ENCODE data around the gene MATN3. TPM values are rescaled to one million over a fixed set of nuclear protein-coding genes. Genes with fewer than 3 reads are reported as not detected.
A peak's percentile ranks its signal among the peaks of the same experiment; 100 is the strongest.

MATN3 gene
- total and polyA plus RNA-seq, 2 of the 13 experiments (the other 11 are each of a cell fraction or from before 2014, with no cell fraction given): 36.1 to 208 TPM

GRCh38 chr2:20054119-20054518, 41.7 kb upstream of the MATN3 start (continued):
- no peak for TF ChIP-seq CHD4 (IDR thresholded peaks at IDR 0.05; ENCODE audit: borderline replicate concordance, low read length)
- no peak for TF ChIP-seq PLSCR1 (CRISPR knock-in tag; IDR thresholded peaks at IDR 0.05; ENCODE audit: borderline replicate concordance)

DNA sequence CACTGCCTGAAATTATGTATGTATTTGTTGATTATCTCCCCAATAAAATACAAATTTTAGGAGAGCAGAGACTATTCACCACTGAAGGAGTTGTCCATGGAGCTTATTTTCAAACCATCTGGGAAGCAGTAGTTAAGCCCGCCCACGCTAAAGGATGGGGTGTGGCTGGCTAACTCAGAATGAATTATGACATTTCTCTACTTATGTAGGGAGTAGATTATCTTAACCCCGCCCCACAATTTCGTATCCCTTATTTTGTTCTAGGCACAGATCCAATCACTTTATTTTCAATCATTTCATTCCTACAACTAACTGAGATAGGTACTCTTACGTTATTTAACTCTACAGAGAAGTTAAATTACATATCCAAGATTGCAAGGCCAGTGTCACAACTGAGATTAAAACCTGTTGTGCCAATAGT, 40.4 kb upstream of the MATN3 start:
- no peak for FAIRE-seq

More for the DNA sequence above, 40.4 kb upstream of the MATN3 start:
- in situ Hi-C loops (cut with HindIII; ENCODE audit: extremely low pct_ligation_motif_present, low pct_unique_long_range_greater_than_20kb) (loop anchor here (5.0 kb wide), 1 partner anchor 39 kb away; no protein-coding TSS in a partner anchor), intact Hi-C loops (cut with micrococcal nuclease; ENCODE audit: unreplicated experiment) (loop anchor here (2.0 kb wide), 1 partner anchor 14 kb away; no protein-coding TSS in a partner anchor)
- 0 out of 2 replicates have a peak, but pooled peaks have one; percentile 24 for TF ChIP-seq NCOA2 (CRISPR knock-in tag; IDR thresholded peaks at IDR 0.05)
- TF ChIP-seq BCL3 (CRISPR knock-in tag; IDR thresholded peaks at IDR 0.05): no peak
- TF ChIP-seq ARID5B (CRISPR knock-in tag; IDR thresholded peaks at IDR 0.05): peak; percentile 16; the same call in 1 of the 2 replicates
- peak; percentile 12; the same call in 1 of the 2 replicates for TF ChIP-seq ZBTB25 (CRISPR knock-in tag; IDR thresholded peaks at IDR 0.05)
- Histone ChIP-seq H3K27ac (ENCODE audit: extremely low read length, insufficient read depth, low read length) (peak overlapping the region; percentile 97), H4K20me1 (ENCODE audit: insufficient read depth, low read length) (peaks cover 28% of the 10 kb centered on the region), H2AFZ (ENCODE audit: low read length) (no peak overlapping the region), H3K9ac (ENCODE audit: insufficient read depth, low read depth, low read length) (peak overlapping the region; percentile 96; the same call in 1 of the 2 replicates), H3K27me3 (ENCODE audit: control insufficient read depth in 1 of 2, insufficient read depth in 2 of 2, low read length in 2 of 2) (peaks cover 0 to 9% of the 10 kb centered on the region in 2 experiments; a peak in 1 of 5 replicates), H3K79me2 (ENCODE audit: insufficient read depth, low read length) (peaks cover 36% of the 10 kb centered on the region), H3K9me3 (ENCODE audit: low read length) (no peaks in the 10 kb centered on the region), H3K36me3 (replicated peaks in 1 of 2; ENCODE audit: control insufficient read depth in 1 of 2, insufficient read depth in 2 of 2, low read length in 2 of 2) (no peaks in the 10 kb centered on the region), H3K4me1 (ENCODE audit: insufficient read depth, low read length) (peaks cover 53% of the 10 kb centered on the region), H3K4me3 (replicated peaks in 1 of 3; ENCODE audit: insufficient read depth in 1 of 3, low read depth in 2 of 3, low read length in 3 of 3) (peak overlapping the region; percentile 73 to 92 (median 84); a peak in 5 of 6 replicates), H3K4me2 (ENCODE audit: low read depth, low read length) (peak overlapping the region; percentile 96)
- ChIA-PET POLR2A (interaction anchor here (0.5 to 6.6 kb wide), 22 partner anchors 9 to 614 kb away, joined by 3 to 109 read pairs (median 13); partner anchors contain the start of genes GDF7, MATN3, RHOB and WDR35), CTCF (ENCODE audit: low intra/inter-chr PET ratio, low total read pairs) (no interaction called here)
- no peak for ATAC-seq
- 28% methylated on average over 5 of the region's 5 CpGs for WGBS (ENCODE audit: low lambda C conversion rate)
- no peak for DNase-seq (ENCODE audit: low spot score)
- BruUV-seq (replicated peaks): no TSS peak

Data from HepG2 (cell line).